NT2/D1 (cell line): Measurements from ENCODE around the gene LYPD6B.
A peak's percentile ranks its signal among the peaks of the same experiment; 100 is the strongest.

Experiments
- DNase-seq: peaks from one replicate; pipeline ENCODE4 v3.0.0-alpha.2; 2011; ENCODE audit warnings: low read depth, low spot score
- H3K27me3 ChIP-seq: 2 replicates; pipeline ENCODE4 v1.6.0; 2011; ENCODE audit warnings: mild to moderate bottlenecking; ENCODE audit not compliant: insufficient read length, insufficient read depth
- H3K36me3 ChIP-seq: 2 replicates; pipeline ENCODE4 v1.6.1; 2011; ENCODE audit warnings: mild to moderate bottlenecking, low read length, mixed read lengths; ENCODE audit not compliant: insufficient read depth, insufficient read length
- H3K4me1 ChIP-seq: 2 replicates; pipeline ENCODE4 v1.5.1; 2011; ENCODE audit not compliant: insufficient read depth, insufficient read length
- H3K4me3 ChIP-seq: 2 replicates; pipeline ENCODE4 v1.5.1; 2011; ENCODE audit warnings: low read depth; ENCODE audit not compliant: insufficient read length
- H3K9ac ChIP-seq: 2 replicates; pipeline ENCODE4 v1.6.0; 2011; ENCODE audit warnings: low read depth; ENCODE audit not compliant: insufficient read length
- H3K9me3 ChIP-seq: 2 replicates; pipeline ENCODE4 v1.5.1; 2011; ENCODE audit warnings: mild to moderate bottlenecking, low read length; ENCODE audit not compliant: insufficient read depth
- SUZ12 ChIP-seq: IDR thresholded peaks from 2 replicates; pipeline ENCODE4 v1.6.1; 2011; ENCODE audit not compliant: insufficient read length, insufficient read depth; ENCODE audit errors: extremely low read depth
- YY1 ChIP-seq: IDR thresholded peaks from 2 replicates; pipeline ENCODE4 v1.6.1; 2011; ENCODE audit not compliant: insufficient read length, insufficient read depth
- ZNF274 ChIP-seq: IDR thresholded peaks from 2 replicates; pipeline ENCODE4 v1.6.1; 2011; ENCODE audit warnings: mild to moderate bottlenecking, low read depth, low read length

The LYPD6B gene

DNA sequence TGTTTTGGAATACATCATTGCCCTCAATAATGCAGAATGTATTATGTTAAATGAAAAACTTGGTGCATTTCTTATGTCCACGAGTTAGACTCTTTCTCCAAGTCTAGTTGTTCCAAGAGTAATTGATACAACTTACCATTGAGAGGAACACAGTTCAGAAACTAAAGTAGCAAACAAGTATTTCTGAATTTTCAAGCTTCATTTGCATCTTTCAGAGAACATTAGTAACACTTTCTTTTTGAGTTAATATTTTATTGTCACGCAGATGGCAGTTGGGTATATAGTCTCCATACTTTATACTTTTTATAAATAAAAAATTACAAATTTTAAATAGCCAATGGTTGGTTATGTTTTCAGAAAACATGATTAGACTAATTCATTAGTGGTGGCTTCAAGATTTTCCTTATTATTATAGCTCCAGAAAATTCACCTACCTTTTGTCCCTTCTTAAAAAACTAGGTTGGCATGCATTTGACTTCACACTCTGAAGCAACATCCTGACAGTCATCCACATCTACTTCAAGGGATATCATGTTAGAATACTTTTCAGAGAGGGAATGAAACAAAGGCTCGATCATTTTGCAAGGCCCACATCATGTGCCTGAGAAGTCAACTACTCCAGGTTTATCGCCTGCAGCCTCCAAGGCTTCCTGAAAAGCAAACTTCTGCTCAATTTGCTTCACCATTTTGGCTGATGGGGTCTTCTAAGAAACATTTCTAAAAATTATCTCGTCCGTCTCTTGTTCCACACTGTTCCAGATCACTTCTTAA is 29.9 kb downstream of the LYPD6B start:
- Histone ChIP-seq H3K9ac (no peak overlapping the region), H3K4me3 (no peak overlapping the region), H3K4me1 (no peaks in the 10 kb centered on the region), H3K27me3 (no peaks in the 10 kb centered on the region), H3K9me3 (no peaks in the 10 kb centered on the region), H3K36me3 (no peaks in the 10 kb centered on the region)
- DNase-seq, result no peak
- TF ChIP-seq ZNF274 (no peak), SUZ12 (no peak), YY1 (no peak)

DNA sequence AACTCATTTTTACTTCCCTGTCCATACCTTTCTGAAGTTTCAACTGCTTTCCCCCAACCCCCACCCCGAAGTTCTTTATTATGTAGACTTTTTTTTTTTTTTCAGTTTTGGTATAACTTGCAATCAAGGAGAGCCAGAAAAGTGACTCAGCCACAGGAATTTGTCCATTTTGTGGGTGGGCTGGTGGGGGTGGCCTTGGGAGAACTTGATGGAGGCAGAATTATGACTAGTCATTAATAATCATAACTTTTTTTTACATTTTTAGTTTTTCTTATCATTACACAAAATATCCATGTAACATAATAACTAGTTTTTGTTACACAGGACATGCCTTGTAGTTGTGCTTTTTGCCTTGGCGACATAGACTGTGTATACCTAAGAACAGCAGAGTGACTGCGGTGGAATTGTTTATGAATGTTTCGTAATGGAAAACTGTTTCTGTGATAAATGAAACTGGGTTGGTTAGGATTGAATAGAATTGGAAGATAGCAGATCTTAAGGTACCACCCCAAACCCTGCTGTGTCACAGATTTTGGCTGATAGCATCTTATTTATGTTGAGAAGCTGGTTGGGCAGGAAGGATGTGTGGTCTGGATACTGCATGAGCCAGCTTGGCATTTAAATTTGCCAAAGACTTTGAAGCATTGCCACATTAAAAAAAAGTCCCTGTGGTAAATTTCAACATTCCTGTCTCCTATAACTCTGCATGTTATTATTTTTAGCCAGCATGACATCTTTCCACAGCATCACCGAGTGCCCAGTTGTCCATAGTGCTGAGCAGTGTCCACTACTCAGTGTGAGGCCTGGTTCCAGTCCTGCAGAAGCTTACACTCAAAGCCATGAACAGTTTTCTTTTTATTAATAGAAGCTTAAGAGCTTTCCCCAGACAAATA is 30.7 kb downstream of the LYPD6B start:
- no peak overlapping the region for H3K9ac ChIP-seq
- TF ChIP-seq YY1, result no peak
- no peak for TF ChIP-seq ZNF274
- TF ChIP-seq SUZ12, result no peak
- H3K4me1 ChIP-seq, result no peaks in the 10 kb centered on the region

DNA sequence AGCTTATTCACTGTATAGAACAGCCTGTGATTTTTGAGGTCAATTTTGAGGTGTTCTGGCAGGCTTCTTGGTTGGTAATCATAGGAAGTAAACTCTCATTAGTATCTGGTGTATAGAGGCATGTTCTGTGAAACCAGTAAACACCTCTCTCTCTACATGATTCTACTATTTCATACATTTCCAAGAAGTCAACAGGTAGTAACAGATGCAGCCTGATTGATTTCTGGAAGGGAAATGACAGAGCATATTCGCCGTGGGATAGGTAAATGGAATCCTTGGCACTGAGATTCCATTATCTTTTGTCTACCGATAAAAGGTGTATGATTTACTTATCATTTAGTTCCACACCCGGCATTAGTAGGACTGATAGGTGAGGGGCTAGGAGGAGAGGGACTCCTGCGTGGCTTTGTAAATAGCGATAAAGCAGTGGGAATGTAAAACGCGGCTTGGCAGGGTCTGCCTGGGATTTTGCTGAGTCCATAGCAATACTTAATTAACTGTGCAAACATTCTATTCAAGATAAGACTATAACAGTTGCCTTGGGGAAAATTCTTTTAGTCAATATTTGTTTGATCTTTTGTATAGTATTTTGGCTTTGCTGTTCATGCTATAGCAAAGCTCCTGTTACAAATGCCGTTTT is 32.3 kb downstream of the LYPD6B start:
- TF ChIP-seq YY1 (no peak), ZNF274 (no peak), SUZ12 (no peak)
- no peaks in the 10 kb centered on the region for H3K4me1 ChIP-seq
- H3K27me3 ChIP-seq, result no peaks in the 10 kb centered on the region
- no peak overlapping the region for H3K4me3 ChIP-seq
- no peak for DNase-seq
- no peaks in the 10 kb centered on the region for H3K36me3 ChIP-seq
- H3K9ac ChIP-seq, result no peak overlapping the region
- no peaks in the 10 kb centered on the region for H3K9me3 ChIP-seq

More for the DNA sequence above, 30.7 kb downstream of the LYPD6B start:
- Histone ChIP-seq H3K9me3 (no peaks in the 10 kb centered on the region), H3K4me3 (no peak overlapping the region), H3K27me3 (no peaks in the 10 kb centered on the region), H3K36me3 (no peaks in the 10 kb centered on the region)
- no peak for DNase-seq

DNA sequence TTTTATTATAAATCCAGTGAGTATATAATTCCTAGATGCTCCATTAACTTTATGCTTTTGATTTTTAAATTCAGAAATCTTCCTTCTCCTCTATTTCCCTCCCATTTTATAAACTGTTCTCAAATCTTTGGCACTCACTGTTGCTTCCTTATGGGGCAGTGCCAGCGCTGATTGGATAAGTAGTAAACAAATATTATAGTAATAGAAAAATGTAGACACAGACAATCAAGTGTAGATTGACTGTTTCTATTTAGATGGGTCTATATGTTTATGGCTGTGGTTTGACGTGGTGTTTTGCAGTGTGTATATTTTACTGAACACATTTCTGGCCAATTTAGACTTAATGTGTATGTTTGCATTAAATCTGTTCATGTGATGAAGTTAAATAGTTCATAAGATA is 36.6 kb downstream of the LYPD6B start:
- no peaks in the 10 kb centered on the region for H3K36me3 ChIP-seq
- no peaks in the 10 kb centered on the region for H3K9me3 ChIP-seq
- no peak overlapping the region for H3K9ac ChIP-seq
- no peak for TF ChIP-seq YY1
- no peak for TF ChIP-seq SUZ12
- TF ChIP-seq ZNF274, result no peak
- DNase-seq, result no peak
- H3K27me3 ChIP-seq, result peaks cover 12% of the 10 kb centered on the region
- no peak overlapping the region for H3K4me3 ChIP-seq
- peaks cover 4% of the 10 kb centered on the region for H3K4me1 ChIP-seq

DNA sequence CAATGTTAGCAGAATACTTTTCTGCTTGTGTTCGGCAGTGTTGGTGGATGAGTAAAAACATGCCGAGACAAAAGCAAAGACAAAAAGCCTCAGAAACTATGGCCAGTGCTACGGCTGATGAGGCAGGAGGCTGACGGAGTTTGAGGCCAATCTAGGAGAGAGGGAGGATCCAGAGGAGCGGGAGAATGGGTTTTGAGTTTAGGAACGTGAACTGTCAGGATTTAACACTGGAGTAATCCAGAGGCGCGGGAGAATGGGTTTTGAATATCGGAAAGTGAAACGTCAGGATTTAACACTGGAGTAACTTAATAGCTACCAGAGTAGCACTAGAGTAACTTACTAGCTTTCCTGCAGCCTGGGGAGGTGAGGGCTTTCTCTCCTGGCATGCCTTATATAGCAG is 37.4 kb downstream of the LYPD6B start:
- H3K4me1 ChIP-seq, result peaks cover 4% of the 10 kb centered on the region
- H3K36me3 ChIP-seq, result no peaks in the 10 kb centered on the region
- H3K9me3 ChIP-seq, result no peaks in the 10 kb centered on the region
- TF ChIP-seq ZNF274, result no peak
- no peak for TF ChIP-seq YY1
- TF ChIP-seq SUZ12, result no peak
- no peak overlapping the region for H3K4me3 ChIP-seq
- H3K27me3 ChIP-seq, result peaks cover 13% of the 10 kb centered on the region
- no peak for DNase-seq
- no peak overlapping the region for H3K9ac ChIP-seq

DNA sequence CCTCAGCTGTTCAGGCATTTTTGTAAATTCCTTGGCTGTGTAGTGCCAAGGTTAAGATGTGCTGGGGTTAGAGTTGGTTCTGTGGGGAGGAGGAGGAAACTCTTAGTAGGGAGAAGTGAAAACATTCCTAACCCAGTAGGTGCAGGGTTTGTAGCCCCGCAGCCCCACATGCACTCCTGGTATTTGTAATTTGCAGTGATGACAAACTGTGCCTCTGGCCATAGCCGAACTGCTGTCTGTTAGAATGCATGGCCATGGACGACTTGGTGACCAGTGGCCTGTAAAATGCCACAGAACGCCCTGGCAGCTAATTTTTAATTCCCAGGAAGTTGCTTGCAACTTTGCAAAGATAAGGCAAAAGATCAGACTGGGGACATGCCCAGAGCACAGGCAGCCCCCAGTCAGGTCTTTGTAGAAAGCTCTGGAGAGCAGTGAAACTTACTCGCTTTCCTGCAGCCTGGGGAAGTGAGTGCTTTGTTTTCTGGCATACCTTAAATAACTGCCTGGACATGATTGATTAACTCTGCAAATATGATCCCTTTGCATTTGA is 38.4 kb downstream of the LYPD6B start:
- peak; percentile 47 for DNase-seq
- H3K27me3 ChIP-seq, result peaks cover 13% of the 10 kb centered on the region
- H3K4me1 ChIP-seq, result peaks cover 4% of the 10 kb centered on the region
- no peak overlapping the region for H3K4me3 ChIP-seq
- no peaks in the 10 kb centered on the region for H3K9me3 ChIP-seq
- H3K9ac ChIP-seq, result no peak overlapping the region
- TF ChIP-seq ZNF274, result no peak
- no peak for TF ChIP-seq SUZ12
- no peak for TF ChIP-seq YY1
- no peaks in the 10 kb centered on the region for H3K36me3 ChIP-seq

DNA sequence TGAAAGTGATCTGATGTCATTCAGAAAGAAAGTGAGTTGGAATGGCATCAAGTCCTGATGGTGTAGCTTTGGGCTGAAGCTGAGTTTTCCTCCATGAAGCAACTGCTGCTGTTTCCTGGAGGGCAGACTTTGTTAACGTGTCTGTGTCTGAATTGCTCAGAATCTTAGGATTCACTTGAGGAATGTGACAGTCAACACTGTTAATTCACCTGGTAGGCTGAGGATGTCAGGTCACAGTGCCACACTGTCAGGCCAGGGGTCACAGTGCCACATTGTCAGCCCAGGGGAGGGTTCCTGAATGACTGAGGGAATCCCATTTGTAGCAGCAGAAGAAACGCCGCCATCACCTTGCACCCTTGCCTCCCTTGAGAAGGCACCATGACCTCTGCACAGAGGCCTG is 39.4 kb downstream of the LYPD6B start:
- no peak for DNase-seq
- Histone ChIP-seq H3K9me3 (no peaks in the 10 kb centered on the region), H3K4me3 (no peak overlapping the region), H3K4me1 (peaks cover 6% of the 10 kb centered on the region), H3K36me3 (no peaks in the 10 kb centered on the region), H3K27me3 (peaks cover 18% of the 10 kb centered on the region), H3K9ac (no peak overlapping the region)
- TF ChIP-seq YY1, result no peak
- no peak for TF ChIP-seq ZNF274
- TF ChIP-seq SUZ12, result no peak
